T-helper 22 cell (primary cell): Measurements from ENCODE around the gene HDAC11.

Experiments used
- DNase-seq: peaks from one replicate; pipeline ENCODE4 v3.0.0-alpha.2; 2020; ENCODE audit warnings: low read depth

Gene HDAC11

DNA sequence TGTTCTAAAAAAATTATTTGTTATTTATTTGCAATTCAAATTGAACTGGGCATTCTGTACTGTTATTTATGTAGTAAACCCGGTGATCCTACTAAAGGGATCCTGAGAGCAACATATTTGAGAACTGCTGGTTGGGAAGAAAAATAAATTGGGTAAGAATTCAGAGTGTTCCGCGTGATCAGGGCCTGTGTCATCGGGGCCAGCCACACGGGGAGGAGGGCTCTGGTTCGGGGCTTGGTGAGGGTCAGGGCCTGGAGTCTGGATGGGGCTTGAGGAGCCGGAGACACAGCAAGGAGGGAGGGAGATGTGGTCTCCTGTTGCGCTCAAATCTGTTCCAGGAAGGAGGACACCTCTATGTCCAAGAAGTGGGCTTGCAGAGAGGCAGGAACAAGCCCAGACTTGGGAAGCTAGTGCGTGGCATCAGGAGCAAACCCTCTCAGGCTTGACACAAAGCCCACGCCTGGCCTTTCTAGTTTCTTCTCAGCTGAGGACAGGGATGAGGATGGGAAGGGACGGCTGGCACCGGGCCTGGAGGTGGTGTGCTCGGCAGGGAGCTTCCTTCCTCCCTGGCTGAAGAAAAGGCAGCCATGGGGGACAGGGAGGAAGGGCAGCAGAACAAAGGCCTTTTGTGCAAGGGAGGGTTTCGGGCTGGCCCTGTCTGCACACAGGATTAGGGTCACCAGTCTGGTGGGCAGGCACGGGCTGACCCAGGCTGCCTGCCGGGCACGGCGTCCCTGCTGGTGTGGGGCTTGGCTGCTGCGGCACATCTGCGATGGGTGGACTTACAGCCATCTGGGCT, 45.9 kb downstream of the HDAC11 start:
- no peak for DNase-seq

DNA sequence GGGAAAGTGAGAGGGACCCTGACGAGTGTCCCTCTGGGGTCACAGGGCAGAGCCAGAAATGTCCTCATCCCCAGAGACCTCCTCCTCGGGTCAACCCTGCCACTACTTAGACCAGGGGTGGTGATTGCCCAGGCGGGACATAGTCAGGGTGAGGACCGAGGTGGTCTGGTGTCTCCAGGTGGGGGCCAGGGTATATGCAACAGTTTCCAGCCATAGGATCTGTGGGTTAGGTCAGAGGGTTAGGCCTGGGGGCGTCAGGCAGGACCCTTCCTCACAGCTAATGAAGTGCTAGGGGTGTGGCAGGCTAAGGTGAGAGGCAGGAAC, 46.5 kb downstream of the HDAC11 start:
- DNase-seq, result no peak

DNA sequence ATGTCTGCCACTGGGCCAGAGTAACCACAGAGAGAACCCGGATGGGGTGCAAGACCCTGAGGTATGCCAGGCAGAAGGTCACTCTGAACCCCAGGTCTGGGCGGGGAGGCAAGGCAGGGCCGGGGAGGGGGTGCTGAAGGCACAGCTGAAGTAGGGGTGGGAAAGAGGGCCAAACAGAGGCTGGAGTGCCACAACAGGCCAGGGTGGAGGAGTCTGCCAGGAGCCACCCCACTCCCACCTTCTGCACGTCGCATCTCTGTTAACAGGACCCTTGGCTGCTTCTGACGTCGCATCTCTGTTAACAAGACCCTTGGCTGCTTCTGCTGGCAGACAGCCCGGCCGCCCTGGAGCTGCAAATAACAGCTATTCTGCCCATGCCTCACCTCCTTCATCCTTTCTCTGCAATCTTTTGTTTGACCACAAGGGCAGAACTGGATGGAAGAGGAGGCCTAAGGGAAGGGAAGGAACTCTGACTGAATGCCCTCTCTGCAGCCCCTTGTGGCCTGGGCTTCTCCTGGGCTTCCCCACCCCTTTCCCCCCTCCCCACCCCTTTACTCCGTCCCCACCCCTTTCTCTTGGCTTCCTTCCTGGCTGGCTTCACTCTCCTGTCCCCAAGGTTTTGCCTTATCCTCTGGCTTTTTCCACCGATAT, 48.2 kb downstream of the HDAC11 start:
- no peak for DNase-seq

DNA sequence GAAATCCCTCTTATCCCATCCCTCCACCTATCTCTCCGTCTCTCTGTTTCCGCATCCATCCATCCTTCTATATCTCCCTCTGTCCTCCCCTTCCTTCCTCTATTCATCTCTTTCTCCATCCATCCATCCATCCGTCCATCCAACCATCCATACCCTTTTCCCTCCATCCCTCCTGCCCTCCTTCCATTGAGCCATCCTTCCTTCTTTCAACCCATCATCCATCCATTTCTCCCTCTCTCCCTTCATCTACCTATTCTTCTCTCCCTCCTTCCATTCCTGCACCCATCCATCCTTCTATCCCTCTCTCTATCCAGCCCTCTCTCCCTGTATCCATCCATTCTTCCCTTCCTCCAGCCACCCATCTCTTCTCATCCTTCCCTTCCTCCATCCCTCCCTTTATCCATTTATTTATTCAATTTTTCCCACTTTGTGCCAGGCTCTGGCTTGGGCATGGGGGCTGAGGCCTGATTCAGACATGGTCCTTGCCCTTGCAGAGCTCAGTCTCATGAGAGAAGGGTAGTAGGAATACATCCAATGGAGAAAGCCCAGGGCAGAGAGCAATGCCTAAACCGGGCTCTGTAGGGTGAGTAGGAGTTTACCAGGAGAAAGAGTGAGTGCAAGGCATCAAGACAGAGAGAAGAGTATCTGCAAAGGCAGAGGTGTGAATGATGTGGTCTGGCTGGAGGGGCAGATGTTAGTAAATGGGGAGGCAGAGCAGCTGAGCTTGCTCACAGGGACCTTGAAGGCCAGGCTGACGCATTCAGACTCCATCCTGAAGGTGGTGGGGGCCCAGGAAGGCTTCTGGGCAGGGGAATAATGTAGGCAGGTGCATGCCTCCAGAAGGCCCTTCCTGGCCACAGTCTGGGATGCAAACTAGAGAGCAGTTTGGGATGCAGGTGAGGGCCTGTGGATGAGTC, 49.3 kb downstream of the HDAC11 start:
- no peak for DNase-seq

DNA sequence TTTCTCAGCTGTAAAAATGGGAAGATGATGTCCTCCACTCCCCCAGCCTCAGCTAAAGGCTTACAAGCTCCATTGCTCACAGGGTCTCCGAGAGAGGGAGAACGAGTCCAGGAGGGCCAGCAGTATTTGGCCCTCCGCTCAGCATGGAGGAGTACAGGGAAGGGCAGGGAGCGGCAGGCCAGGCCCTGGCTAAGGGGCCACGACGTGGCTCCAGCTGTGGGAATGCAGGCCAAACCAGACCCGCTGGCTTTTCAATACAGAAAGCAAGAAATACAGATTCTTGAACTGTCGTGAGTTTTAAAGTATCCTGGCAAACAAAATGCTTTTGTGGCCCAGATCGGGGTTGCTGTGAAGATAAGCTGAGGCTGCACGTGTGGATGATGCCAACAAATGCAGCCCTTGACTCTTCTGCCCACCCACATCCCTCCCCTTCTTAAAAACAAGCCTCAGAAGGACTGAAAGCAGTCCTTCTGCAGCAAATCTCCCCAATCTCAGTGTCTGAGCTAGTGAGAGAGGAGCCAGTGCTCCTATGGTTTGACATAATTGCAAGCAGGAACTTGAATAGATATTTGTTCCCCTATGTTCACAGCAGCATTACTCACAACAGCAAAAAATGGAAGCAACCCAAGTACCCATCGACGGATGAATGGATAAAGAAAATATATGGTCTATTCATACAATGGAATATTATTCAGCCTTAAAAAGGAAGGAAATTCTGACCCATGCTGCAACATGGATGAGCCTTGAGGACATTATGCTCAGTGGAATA, 50.3 kb downstream of the HDAC11 start:
- no peak for DNase-seq

DNA sequence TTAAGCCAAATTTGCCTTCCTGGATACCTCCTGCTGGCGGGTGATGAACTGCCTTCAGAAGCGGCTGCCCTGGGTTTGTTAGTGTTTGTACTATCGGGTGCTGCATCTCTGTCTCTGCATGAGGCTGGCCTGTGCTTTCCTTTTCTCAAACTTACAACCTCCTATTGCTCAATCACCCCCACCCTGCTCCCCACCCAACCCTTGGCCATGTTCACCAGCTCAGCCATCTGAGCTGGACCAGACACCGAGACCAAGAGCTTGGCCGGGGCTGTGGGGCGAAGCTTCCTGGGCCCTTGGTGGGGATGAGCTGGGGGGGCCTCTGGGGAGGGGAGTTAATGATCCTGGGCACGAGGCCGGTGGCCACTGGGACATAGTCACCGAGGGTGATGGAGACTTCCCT, 52.0 kb downstream of the HDAC11 start:
- DNase-seq, result no peak

DNA sequence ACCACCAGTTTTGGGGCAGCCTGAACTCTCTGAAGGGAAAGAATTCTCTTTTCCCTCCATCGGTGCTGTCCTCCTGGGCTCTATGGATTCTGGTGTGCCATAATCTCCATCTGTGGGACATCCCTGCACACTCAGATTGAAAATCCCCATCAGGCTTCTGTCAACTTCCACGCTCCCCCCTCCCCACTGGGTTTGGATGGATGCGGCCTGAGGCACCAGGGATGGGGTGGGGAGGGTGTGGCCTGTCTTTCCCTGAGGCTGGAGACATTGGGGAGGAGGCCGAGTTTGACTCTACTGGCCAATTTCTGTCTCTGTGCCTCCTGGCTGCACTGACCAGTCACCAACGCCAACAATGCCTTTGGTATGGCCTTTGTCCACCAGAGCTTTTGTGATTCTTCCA, 52.5 kb downstream of the HDAC11 start:
- DNase-seq, result no peak

DNA sequence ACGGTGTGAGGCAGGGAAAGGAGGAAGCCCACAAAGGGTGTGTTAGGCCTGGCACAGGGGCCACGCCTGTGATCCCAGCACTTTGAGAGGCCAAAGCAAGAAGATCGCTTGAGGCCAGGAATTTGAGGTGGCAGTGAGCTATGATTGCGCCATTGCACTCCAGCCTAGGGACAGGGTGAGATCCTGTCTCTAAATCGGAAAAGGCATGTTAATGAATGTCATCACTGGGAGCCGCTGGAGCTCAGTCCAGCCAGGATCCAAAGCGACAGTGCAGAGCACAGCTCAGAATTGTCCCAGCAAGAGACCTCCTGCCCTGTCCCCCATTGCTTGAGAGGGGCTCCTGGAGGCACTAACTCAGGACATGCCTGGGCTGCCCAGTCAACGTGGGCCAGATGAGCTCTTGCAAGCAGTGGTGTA, 53.8 kb downstream of the HDAC11 start:
- DNase-seq, result no peak

DNA sequence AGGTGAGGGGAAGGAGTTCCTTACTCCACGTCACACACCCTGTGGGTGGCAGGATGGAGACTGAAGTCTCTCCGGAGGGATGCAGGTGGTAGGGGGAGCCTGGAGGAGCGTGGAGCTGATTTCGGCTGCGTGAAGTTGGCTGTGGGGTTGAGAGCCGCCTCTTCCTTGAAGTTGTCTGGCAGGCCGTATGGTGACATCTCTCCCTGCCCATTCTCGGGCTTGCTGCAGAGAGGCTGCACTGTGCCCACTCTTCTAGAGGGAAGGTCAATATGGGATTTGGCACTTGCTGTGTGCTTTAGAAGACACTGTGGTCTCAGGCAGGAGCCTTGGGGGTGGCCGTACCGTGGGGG, 55.4 kb downstream of the HDAC11 start:
- DNase-seq, result no peak

DNA sequence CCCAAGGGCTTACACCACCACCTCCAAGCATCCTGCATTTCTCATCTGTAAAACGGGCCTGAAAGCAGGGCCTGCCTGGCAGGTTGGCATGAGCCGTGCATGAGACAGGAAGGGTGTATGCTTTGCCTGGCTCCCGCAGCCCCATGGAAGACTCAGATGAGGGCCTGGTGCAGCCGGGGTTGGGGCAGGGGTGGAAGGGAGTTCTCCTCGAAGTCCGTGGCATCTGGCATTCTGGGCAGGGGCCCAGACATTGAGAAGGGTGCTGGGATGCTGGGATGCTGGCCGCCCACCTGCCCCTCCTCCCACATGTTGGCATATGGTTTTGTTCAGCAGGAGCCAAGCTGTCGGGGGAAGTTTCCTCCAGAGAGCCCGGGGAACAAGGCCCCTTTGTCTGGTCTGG, 55.8 kb downstream of the HDAC11 start:
- DNase-seq, result no peak

DNA sequence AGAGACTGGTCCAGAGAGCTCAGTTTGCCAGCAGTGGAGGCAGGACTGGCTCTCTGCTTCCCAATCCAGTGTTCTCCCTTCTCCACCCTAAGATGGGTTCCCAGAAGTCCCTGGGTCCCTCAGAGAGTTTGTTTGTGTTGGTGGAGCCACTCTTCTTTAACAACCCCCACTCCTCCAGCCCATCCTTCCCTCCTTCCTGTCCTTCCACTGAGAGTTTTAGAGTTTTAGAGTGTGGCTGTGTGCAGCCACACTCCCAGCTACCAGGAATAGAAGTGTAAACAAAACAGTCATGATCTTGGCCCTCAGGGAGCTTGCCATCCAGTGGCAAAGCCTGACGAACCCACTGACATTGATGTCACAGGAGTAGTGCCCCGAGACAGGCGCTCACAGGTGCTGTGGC, 56.3 kb downstream of the HDAC11 start:
- DNase-seq, result no peak

DNA sequence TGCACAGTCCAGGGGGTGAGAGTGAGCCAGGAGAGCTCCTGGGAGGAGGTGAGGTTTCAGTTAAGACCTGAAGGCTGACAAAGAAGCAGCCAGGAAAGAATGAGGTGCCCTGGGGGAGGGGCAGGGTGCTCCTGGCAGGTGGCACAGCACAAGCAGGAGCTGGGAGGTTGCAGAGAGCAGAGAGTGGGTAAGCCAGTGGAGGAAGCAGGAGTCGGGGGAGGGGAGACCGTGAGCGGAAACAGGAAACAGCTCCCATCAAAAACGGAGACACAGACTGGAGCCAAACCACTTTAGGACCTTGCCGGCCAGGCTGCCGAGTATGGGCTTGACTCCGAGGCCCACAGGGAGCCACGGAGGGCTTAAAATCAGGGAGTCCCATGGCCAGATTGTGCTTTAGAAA, 56.7 kb downstream of the HDAC11 start:
- no peak for DNase-seq

DNA sequence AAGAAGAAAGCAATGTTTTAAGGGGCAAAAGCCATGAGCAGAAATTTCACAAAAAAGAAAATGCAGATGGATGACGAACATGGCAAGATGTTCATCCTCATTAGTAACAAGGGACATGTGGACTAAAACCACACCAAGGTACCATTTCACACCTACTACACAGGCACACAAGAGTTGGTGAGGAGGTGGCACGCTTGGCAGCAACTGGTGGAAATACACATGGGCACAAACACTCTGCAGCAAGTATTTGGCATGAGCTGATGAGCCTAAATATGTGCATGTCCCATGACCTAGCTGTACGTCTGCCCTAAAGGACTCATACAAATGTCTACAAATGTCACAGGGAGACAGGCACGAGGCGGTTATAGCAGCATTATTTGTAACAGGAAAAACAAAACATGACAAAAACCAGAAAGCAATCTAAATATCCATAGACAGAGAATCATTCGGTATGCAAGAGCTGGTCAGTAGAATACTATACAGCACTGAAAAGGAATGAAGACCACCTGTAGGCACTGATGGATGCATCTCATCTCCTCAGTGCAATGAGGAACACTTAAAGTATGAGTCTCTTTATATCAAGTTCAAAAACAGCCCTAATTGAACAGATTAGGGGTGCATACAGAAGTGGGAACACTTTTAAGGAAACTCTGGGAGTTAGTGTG, 57.3 kb downstream of the HDAC11 start:
- DNase-seq, result no peak

DNA sequence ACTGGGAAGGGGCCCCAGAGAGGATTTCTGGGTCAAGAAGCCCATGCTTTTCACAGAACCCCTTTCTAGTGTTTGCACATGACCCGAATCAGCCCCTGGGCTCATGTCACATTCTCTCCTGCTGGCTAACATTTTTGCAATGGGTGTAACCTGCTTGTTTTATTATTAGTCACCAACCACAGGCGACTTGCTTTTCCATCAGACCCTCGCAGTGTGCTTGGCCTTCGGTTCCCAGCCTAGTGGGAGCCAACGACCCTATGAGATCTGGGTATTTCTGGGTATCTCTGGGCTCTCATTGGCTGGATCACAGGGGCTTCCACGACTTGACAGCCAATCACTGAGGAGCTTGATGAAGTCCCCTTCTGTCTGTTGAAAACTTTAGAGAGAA, 57.8 kb downstream of the HDAC11 start:
- no peak for DNase-seq

DNA sequence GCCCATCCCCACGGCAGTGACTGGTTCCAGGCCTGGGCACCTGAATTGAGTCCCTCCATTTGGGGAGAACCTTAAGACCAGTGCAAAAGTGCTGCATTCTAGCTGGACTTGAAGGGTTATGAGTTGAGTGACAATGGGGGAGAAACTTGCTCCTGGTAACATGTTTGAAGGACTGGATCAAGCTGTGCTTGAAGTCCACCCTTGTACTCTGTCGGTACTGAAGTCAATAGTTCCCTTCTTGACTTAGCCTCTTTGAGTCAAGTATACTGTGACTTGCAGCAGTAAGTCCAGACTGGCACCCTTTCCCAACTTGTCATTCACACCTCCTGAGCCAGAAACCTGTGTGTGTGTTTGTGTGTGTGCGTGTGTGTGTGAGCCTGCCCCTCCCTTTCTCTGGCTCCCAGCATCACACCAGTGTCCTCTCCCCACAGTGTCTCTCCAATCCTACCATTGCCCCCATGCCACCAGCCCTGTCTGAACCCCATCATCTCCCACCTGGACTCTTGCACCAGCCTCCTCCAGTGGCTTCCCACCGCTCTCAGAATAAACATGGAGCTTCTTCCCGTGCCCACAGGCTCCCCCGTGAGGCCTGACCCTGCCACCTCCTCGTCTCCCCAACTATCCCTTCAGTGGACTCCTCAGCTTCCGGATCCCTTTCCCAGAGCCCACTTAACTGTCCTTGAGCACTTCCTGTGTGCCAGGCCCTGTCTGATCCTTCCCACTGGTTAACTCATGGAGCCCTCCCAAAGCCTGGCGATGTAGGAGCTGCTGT, 58.6 kb downstream of the HDAC11 start:
- DNase-seq, result no peak

DNA sequence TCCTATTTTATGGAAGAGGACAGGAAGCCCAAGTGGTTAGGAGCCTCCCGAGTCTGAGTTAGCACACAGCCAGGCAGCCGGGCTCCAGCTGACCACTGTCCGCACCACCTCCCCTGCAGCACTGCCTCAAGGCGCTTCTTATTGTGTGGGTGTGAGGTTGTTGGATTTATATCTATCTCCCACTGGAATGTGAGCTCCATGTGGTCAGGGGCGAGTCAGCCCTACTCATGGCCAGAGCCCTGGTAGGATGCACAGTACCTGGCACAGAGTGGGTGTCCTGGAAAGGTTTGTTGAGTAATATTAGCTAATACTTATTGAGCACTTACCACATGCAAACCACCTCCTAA, 59.2 kb downstream of the HDAC11 start:
- DNase-seq, result no peak

DNA sequence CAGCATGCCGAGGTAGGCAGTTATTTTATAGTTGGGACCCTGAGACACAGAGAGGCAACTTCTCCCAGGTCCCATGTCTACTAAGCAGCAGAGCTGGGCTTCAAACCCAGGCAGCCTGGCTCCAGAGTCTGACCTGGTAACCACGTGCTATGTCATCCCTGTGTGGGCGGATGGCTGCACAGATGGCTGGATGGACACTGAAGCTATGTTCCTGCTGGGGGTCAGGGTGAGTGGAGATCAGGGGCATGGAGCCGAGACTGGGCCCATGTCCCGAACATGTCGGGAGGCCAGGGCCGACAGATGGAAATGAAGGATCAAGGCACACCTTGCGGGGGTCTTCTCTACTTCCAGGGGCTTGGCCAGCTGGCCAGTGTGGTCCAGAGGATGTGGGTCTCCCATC, 59.6 kb downstream of the HDAC11 start:
- DNase-seq, result no peak

DNA sequence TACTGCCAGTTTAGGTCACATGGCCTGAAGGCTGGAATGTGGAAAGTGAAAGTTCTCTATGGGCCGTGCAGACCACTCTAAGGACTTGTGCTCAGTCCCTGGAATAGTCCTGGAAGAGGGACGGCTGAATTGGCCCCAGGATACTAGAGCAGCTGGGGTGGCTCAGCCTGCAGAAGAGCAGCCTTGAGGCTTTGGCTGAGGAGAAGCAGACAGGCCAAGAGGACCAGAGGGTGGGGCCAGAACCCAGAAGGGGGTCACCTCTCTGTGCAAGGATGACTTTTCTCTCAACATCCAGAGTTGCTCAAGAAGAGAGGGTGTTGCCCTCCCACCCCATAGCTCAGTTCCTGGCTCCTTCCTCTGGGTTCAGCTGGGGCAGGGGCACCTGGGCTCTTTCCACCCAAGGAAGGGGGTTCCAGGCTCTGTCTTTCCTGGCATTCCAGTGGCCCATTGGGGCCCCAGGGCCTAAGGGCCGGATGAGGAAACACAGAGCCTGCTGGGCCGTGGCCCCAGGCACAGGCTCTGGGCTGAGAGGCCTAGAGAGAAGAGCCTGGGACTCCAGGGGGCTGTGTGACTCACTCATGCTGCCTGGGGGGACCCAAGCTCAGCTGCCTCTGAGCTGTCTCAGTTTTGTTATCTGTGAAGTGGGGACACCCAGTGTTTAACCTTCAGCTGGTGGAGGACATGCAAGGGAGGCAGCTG, 60.3 kb downstream of the HDAC11 start:
- no peak for DNase-seq

DNA sequence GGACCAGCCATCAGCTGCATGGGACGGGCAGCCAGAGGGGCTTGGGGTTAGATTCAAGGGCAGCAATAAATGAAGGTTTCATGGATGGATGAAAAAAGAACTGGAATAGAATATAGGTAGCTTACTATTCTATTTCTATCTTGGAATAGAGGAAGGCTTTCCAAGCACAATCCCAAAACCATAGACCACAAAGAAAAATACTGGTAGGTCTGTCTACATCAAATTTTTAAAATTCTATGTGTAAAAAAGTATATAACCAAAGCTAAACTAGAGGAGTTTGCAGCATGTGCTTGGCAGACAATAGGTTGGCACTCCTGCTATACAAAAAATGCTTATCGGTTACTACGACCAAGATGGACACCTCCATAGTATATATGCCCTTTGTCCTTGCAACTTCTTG, 61.6 kb downstream of the HDAC11 start:
- DNase-seq, result no peak

DNA sequence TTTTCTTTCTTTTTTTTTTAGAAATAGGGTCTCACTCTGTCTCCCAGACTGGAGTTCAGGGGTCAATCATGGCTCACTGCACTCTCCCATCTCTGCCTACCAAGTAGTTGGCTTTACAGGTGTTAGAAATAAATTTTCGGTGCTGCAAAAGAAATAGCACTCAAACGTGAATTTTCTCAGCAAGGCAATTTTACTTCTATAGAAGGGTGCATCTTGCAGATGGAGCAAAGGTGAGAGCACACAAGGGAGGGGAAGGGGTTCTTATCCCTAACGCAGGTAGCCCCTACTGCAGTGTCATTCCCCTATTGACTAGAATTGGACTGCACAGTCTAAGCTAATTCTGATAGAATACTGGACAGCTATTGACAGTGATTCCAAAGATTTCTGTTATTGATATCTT, 62.0 kb downstream of the HDAC11 start:
- no peak for DNase-seq

DNA sequence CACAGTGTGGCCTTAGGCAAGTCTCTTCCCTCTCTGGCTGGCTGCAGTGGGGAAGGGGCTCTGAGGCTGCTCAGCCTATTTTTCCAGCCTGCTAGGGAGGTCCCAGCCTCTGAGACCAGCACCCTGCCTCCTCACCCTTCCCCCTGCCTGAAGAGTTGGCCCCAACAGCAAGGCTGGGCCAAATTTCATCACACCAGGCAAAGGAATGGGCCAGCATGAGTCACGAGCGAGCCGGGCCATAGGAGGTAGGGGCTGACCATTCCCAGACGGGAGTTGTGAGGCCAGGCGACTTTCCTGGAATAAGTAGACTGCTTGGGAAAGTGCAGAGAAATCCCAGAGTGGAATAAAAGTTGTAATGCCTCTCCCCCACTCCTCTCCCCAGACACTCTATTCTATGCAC, 63.1 kb downstream of the HDAC11 start:
- DNase-seq, result no peak
